HepG2 (cell line): ENCODE measurements around the gene CFL1. TPM values are rescaled to one million over a fixed set of nuclear protein-coding genes. Genes with fewer than 3 reads are reported as not detected.

ENCODE experiments used
- ARNTL ChIP-seq: sonication (generic); formaldehyde crosslinking; IDR thresholded peaks from 2 replicates; pipeline ENCODE4 v1.4.0; 2020; ENCODE audit warnings: mild to moderate bottlenecking, missing genetic modification reagents
- FOXK2 ChIP-seq: fragments of 450-650 bp; IDR thresholded peaks from 2 replicates; pipeline ENCODE4 v1.6.1; 2016
- ISL2 ChIP-seq: sonication (generic); formaldehyde crosslinking; IDR thresholded peaks from 2 replicates; pipeline ENCODE4 v1.5.0; 2020; ENCODE audit warnings: missing genetic modification reagents
- KIAA2018 ChIP-seq: sonication (generic); formaldehyde crosslinking; IDR thresholded peaks from 2 replicates; pipeline ENCODE4 v1.5.0; 2020; ENCODE audit warnings: mild to moderate bottlenecking, missing genetic modification reagents, borderline replicate concordance
- KMT2B ChIP-seq: IDR thresholded peaks from 2 replicates; pipeline ENCODE4 v1.6.1; 2016; ENCODE audit warnings: missing genetic modification reagents, missing compliant biosample characterization
- NR2F6 ChIP-seq, 2 experiments: IDR thresholded peaks; 2 replicates each; pipeline ENCODE4 v1.6.1; 2016; ENCODE audit warnings: antibody characterized with exemption in 1 of 2, mild to moderate bottlenecking in 1 of 2
- RXRA ChIP-seq: sonication (generic); formaldehyde crosslinking; IDR thresholded peaks from 2 replicates; pipeline ENCODE4 v1.5.1; 2020; ENCODE audit warnings: missing genetic modification reagents
- SALL1 ChIP-seq: sonication (generic); formaldehyde crosslinking; IDR thresholded peaks from 2 replicates; pipeline ENCODE4 v1.8.0; 2022; ENCODE audit warnings: mild to moderate bottlenecking, missing genetic modification reagents
- SIX1 ChIP-seq: sonication (generic); formaldehyde crosslinking; IDR thresholded peaks from 2 replicates; pipeline ENCODE4 v1.4.0; 2020; ENCODE audit warnings: missing genetic modification reagents, borderline replicate concordance
- SP2 ChIP-seq: sonication (generic); formaldehyde crosslinking; IDR thresholded peaks from 2 replicates; pipeline ENCODE4 v1.5.1; 2020; ENCODE audit warnings: mild to moderate bottlenecking, missing genetic modification reagents
- ZBTB14 ChIP-seq: sonication (generic); formaldehyde crosslinking; IDR thresholded peaks from 2 replicates; pipeline ENCODE4 v1.4.0; 2020; ENCODE audit warnings: missing genetic modification reagents
- ZNF350 ChIP-seq: sonication (generic); formaldehyde crosslinking; IDR thresholded peaks from 2 replicates; pipeline ENCODE4 v1.4.0; 2020; ENCODE audit warnings: mild to moderate bottlenecking, low read depth, missing genetic modification reagents, borderline replicate concordance
- ZNF431 ChIP-seq: sonication (generic); formaldehyde crosslinking; IDR thresholded peaks from 2 replicates; pipeline ENCODE4 v1.9.0; 2022; ENCODE audit warnings: missing genetic modification reagents, low read depth, mild to moderate bottlenecking, borderline replicate concordance
- polyA plus RNA-seq, 8 experiments: library from polyadenylated mRNA; depleted of rRNA in 3 of 8; stranded (reverse) in 7 of 8; unstranded in 1 of 8; fragments of >200 nt; fragmentation: Illumina TruSeq in 4 of 8; extraction: Trizol in 4 of 8; gene quantifications; 2 replicates each; pipeline versions ENCODE4 v1.2.1 to v1.2.3, GENCODE V29; 2011 to 2016; ENCODE audit warnings: low read depth in 4 of 8, missing spikeins in 1 of 8, mixed read lengths in 1 of 8; ENCODE audit not compliant: insufficient read depth in 1 of 8
- total RNA-seq, 5 experiments: library from RNA; depleted of rRNA; stranded (reverse); fragments of >200 nt; fragmentation: Illumina TruSeq; extraction: Trizol; gene quantifications; 2 replicates each; pipeline ENCODE4 v1.2.3, GENCODE V29; 2016; ENCODE audit warnings: low read depth in 1 of 5
- TF ChIP-seq, protein P1 (sequence below): sonication (generic); formaldehyde crosslinking; conservative IDR thresholded peaks from 2 replicates; pipeline ENCODE4 v1.8.0; 2022; ENCODE audit warnings: missing genetic modification reagents
- TF ChIP-seq, protein P2 (sequence below): sonication (generic); formaldehyde crosslinking; IDR thresholded peaks from 2 replicates; pipeline ENCODE4 v1.5.0; 2020; ENCODE audit warnings: mild to moderate bottlenecking, missing genetic modification reagents

The CFL1 gene
- total and polyA plus RNA-seq, 2 of the 13 experiments (the other 11 are each of a cell fraction or from before 2014, with no cell fraction given), result 379 to 383 TPM

DNA sequence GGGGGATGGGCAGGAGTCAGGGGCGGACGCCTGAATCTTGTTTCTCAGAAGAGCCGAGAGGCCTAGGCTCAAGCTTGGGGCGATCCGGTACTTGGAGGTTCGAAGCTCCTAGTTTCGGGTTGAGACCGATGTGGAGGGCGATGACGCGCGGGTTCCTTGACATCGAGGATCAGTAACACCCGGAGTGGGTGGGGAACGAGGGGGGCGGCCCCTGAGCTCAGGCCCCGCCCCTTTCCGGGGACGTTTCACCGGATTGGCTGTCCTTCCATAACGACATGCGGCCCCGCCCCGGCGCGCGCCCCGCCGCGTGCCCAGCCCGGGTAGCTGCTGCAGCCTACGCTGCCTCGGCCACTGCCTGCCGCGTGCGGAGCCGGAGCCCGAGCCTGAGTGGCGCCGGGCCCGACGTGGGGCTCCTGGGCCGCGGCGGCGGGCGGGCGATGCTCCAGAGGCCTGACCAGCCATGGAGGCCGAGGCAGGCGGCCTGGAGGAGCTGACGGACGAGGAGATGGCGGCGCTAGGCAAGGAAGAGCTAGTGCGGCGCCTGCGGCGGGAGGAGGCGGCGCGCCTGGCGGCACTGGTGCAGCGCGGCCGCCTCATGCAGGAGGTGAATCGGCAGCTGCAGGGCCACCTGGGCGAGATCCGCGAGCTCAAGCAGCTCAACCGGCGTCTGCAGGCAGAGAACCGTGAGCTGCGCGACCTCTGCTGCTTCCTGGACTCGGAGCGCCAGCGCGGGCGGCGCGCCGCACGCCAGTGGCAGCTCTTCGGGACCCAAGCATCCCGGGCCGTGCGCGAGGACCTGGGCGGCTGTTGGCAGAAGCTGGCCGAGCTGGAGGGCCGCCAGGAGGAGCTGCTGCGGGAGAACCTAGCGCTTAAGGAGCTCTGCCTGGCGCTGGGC, 32.6 kb upstream of the CFL1 start, which contains the start of gene CCDC85B (continued):
- TF ChIP-seq, protein P1, sequence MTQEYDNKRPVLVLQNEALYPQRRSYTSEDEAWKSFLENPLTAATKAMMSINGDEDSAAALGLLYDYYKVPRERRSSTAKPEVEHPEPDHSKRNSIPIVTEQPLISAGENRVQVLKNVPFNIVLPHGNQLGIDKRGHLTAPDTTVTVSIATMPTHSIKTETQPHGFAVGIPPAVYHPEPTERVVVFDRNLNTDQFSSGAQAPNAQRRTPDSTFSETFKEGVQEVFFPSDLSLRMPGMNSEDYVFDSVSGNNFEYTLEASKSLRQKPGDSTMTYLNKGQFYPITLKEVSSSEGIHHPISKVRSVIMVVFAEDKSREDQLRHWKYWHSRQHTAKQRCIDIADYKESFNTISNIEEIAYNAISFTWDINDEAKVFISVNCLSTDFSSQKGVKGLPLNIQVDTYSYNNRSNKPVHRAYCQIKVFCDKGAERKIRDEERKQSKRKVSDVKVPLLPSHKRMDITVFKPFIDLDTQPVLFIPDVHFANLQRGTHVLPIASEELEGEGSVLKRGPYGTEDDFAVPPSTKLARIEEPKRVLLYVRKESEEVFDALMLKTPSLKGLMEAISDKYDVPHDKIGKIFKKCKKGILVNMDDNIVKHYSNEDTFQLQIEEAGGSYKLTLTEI (CRISPR knock-in tag), result no peak
- TF ChIP-seq KMT2B (CRISPR knock-in tag), result no peak
- no peak for TF ChIP-seq SIX1 (CRISPR knock-in tag)
- peak; percentile 90 for TF ChIP-seq SALL1
- TF ChIP-seq NR2F6 (IDR thresholded peaks at IDR 0.05), result no peak
- TF ChIP-seq NR2F6 (CRISPR knock-in tag; IDR thresholded peaks at IDR 0.05), result no peak
- TF ChIP-seq FOXK2, result no peak
- peak; percentile 90; the same call in 1 of the 2 replicates for TF ChIP-seq ZNF431 (CRISPR knock-in tag)
- TF ChIP-seq ARNTL (CRISPR knock-in tag), result peak; percentile 99
- peak; percentile 57 for TF ChIP-seq SP2 (CRISPR knock-in tag)
- TF ChIP-seq ZNF350, result no peak
- no peak for TF ChIP-seq RXRA (CRISPR knock-in tag)
- peak; percentile 90 for TF ChIP-seq ZBTB14 (CRISPR knock-in tag)
- no peak for TF ChIP-seq ISL2 (CRISPR knock-in tag)
- TF ChIP-seq KIAA2018 (CRISPR knock-in tag), result no peak
- TF ChIP-seq, protein P2, sequence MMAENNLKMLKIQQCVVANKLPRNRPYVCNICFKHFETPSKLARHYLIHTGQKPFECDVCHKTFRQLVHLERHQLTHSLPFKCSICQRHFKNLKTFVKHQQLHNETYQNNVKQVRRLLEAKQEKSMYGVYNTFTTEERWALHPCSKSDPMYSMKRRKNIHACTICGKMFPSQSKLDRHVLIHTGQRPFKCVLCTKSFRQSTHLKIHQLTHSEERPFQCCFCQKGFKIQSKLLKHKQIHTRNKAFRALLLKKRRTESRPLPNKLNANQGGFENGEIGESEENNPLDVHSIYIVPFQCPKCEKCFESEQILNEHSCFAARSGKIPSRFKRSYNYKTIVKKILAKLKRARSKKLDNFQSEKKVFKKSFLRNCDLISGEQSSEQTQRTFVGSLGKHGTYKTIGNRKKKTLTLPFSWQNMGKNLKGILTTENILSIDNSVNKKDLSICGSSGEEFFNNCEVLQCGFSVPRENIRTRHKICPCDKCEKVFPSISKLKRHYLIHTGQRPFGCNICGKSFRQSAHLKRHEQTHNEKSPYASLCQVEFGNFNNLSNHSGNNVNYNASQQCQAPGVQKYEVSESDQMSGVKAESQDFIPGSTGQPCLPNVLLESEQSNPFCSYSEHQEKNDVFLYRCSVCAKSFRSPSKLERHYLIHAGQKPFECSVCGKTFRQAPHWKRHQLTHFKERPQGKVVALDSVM (CRISPR knock-in tag), result no peak
